Stimulated activated CD8-positive, alpha-beta memory T cell treated with anti-CD3 and anti-CD28 coated beads, Interleukin-12 subunit alpha, Interleukin-12 subunit beta, amount 100 ng/mL, for 1 hour (primary cell): ENCODE data around the gene ZSCAN26.

Experiments
- DNase-seq: peaks from one replicate; pipeline ENCODE4 v3.0.0-alpha.2; 2020; ENCODE audit warnings: low read depth

ZSCAN26 gene

DNA sequence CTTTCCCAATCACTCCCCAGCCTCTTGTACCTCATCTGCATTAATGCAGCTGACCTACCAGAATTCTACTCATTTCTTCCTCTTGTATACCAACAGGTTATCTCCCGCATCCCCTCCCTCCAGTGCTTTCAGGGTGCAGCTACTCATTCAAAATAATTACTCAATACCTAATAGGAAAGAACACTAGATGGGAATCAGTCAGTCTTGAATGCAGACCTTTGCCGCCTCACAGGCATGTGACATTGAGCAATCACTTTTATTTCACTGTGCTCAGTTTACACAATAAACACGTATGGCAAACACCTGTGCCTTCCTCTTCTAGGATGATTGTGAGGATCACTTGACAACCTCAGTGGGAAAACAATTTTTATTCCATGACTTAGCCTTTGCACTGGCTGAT, 55.7 kb downstream of the ZSCAN26 start:
- DNase-seq = no peak

DNA sequence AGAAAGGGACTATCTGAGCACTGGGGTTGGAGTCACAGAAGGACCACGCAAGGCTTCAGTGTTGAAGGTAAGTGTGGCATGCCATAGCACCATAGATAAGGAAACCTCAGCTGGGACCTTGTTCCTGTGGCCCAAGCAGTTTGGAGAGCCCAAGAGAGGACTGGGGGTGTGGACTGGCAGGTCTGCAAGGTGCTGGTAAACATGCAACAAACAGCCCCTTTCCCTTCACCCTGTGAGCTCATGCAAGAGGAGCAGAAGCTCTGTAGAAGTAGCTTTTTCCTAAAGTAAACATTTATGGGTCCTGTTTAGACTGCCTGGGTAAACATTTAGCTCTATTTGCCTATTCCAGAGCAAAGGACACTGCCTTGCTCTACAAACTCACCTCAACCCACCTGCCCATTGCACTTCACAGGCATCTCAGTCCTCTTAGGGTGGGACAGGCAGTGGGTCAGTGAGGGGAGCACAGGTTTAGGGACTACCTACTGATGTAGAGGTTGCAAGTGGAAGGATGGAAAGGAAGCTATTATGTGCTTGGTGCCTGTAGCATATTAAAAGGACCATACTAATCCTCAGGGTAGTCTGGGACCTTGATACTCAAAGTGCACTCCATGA, 57.0 kb downstream of the ZSCAN26 start:
- DNase-seq = no peak

DNA sequence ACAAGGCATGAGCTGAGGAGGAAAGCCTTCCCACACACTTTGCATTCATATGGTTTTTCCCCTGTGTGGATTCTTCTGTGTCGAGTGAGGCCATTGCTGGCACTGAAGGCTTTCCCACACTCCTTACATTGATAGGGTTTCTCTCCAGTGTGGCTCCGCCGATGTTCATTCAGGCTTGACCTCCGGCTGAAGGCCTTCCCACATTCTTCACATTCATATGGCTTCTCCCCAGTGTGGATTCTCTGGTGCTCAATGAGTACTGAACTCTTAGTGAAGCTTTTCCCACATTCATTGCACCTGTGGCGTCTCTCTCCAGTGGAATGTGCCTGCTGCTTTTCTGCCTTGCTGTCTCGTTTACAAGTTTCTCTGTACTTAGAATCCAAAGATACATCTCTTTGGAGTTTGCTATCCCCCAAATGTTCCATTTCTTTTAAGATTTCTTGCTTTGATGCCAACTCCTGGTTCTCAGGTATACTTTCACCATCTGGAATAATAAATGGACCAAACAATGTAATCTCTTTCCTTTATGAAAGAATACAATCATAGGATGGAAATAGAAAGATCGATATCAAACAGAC, 59.5 kb downstream of the ZSCAN26 start:
- DNase-seq = no peak
